Tibial artery (tissue), 4 donors: ENCODE measurements around the gene MYBPH.
A peak's percentile ranks its signal among the peaks of the same experiment; 100 is the strongest.

Experiments
- DNase-seq, 2 donors: peaks; one replicate each; pipeline ENCODE4 v3.0.0-alpha.2; 2019
- H3K27ac ChIP-seq, 2 donors: fragments of 200-600 bp; sonication (generic) in 1 of 2; 1 replicate in 1 of 2; 2 replicates in 1 of 2; pipeline ENCODE4 v1.5.1; 2018 to 2019; ENCODE audit warnings: mild to moderate bottlenecking in 1 of 2
- H3K27me3 ChIP-seq, 2 donors: fragments of 200-600 bp; sonication (generic) in 1 of 2; one replicate each; pipeline versions ENCODE4 v1.5.1 to v1.6.0; 2016 to 2019
- H3K36me3 ChIP-seq, 3 donors: fragments of 200-600 bp; sonication (generic) in 2 of 3; one replicate each; pipeline ENCODE4 v1.5.1; 2016 to 2019; ENCODE audit warnings: mild to moderate bottlenecking in 2 of 3
- H3K4me1 ChIP-seq, 4 donors: fragments of 200-600 bp; sonication (generic) in 2 of 4; 1 replicate in 3 of 4; 2 replicates in 1 of 4; pipeline ENCODE4 v1.5.1; 2016 to 2019
- H3K4me3 ChIP-seq, 2 donors: fragments of 200-600 bp; sonication (generic) in 1 of 2; 1 replicate in 1 of 2; 2 replicates in 1 of 2; pipeline ENCODE4 v1.5.1; 2018 to 2019; ENCODE audit warnings: mild to moderate bottlenecking in 2 of 2
- H3K9me3 ChIP-seq, 3 donors: fragments of 200-600 bp; sonication (generic) in 1 of 3; one replicate each; pipeline ENCODE4 v1.5.1; 2016 to 2019
- CTCF ChIP-seq, 2 experiments: fragments of 200-600 bp in 1 of 2; fragments of 450-650 bp in 1 of 2; IDR thresholded peaks; one replicate each; pipeline ENCODE4 v1.5.1; 2017 to 2019; ENCODE audit warnings: antibody characterized with exemption in 2 of 2, mild to moderate bottlenecking in 1 of 2, moderate library complexity in 1 of 2
- intact Hi-C: fragments of 100-400 bp; cut with DNase I; formaldehyde crosslinking; loops from one replicate; pipeline ENCODE4 v1.15.0; 2023; ENCODE audit warnings: low total_unique reads

MYBPH gene

GRCh38 chr1:203186446-203187303 is 11.0 kb upstream of the MYBPH start, which contains the start of gene CHI3L1:
Gene CHI3L1 (minus strand): TSS chr1:203186704. CDS start chr1:203186623, 81 bp downstream.
- no peak for TF ChIP-seq CTCF (IDR thresholded peaks at IDR 0.05)
- Histone ChIP-seq H3K27me3 (no peaks in the 10 kb centered on the region), H3K4me3 (no peak within 1 kb of the TSS), H3K9me3 (no peaks in the 10 kb centered on the region), H3K4me1 (peaks cover 0 to 9% (median 0%) of the 10 kb centered on the region in 4 donors), H3K27ac (no peak within 1 kb of the TSS), H3K36me3 (no peaks in the 10 kb centered on the region)
- DNase-seq, result peak in 1 of 2 donors; percentile 46
- intact Hi-C loops, result no loop called here

GRCh38 chr1:203186091-203186445 is 10.4 kb upstream of the MYBPH start:
- Histone ChIP-seq H3K9me3 (no peaks in the 10 kb centered on the region), H3K36me3 (no peaks in the 10 kb centered on the region), H3K27ac (no peak overlapping the region), H3K4me3 (no peak overlapping the region), H3K27me3 (no peaks in the 10 kb centered on the region), H3K4me1 (peaks cover 0 to 9% (median 0%) of the 10 kb centered on the region in 4 donors)
- peak in 1 of 2 donors; percentile 13 for DNase-seq
- intact Hi-C loops, result no loop called here
- TF ChIP-seq CTCF (IDR thresholded peaks at IDR 0.05), result no peak

GRCh38 chr1:203185585-203185984 is 10.0 kb upstream of the MYBPH start:
- peak in 1 of 2 donors; percentile 29 for DNase-seq
- Histone ChIP-seq H3K27ac (no peak overlapping the region), H3K4me1 (peaks cover 0 to 9% (median 0%) of the 10 kb centered on the region in 4 donors), H3K4me3 (no peak overlapping the region), H3K9me3 (no peaks in the 10 kb centered on the region), H3K36me3 (no peaks in the 10 kb centered on the region), H3K27me3 (no peaks in the 10 kb centered on the region)
- TF ChIP-seq CTCF (IDR thresholded peaks at IDR 0.05), result no peak
- intact Hi-C loops, result no loop called here

GRCh38 chr1:203185061-203185461 is 9.4 kb upstream of the MYBPH start:
- no peaks in the 10 kb centered on the region for H3K36me3 ChIP-seq
- H3K4me1 ChIP-seq, result peaks cover 0 to 9% (median 0%) of the 10 kb centered on the region in 4 donors
- TF ChIP-seq CTCF (IDR thresholded peaks at IDR 0.05), result no peak
- no peaks in the 10 kb centered on the region for H3K9me3 ChIP-seq
- no peak overlapping the region for H3K27ac ChIP-seq
- H3K4me3 ChIP-seq, result no peak overlapping the region
- intact Hi-C loops, result no loop called here
- DNase-seq, result peak in 1 of 2 donors; percentile 39
- H3K27me3 ChIP-seq, result no peaks in the 10 kb centered on the region

GRCh38 chr1:203184467-203184866 is 8.8 kb upstream of the MYBPH start:
- Histone ChIP-seq H3K27me3 (no peaks in the 10 kb centered on the region), H3K36me3 (no peaks in the 10 kb centered on the region), H3K27ac (no peak overlapping the region), H3K4me1 (peaks cover 0 to 9% (median 0%) of the 10 kb centered on the region in 4 donors), H3K4me3 (no peak overlapping the region), H3K9me3 (no peaks in the 10 kb centered on the region)
- peak in 1 of 2 donors; percentile 23 for DNase-seq
- intact Hi-C loops, result no loop called here
- no peak for TF ChIP-seq CTCF (IDR thresholded peaks at IDR 0.05)
